Effector memory CD8-positive, alpha-beta T cell (primary cell): ENCODE measurements around the gene TRAF3.
A peak's percentile ranks its signal among the peaks of the same experiment; 100 is the strongest.

ENCODE experiments used
- ATAC-seq: fragments of 150-1000 bp; cut with Tn5 transposase; replicated peaks from 2 replicates; pipeline ENCODE4 v1.10.0; 2021; ENCODE audit warnings: mild to moderate bottlenecking, moderate library complexity
- DNase-seq, 3 experiments: peaks; one replicate each; pipeline ENCODE4 v3.0.0; 2021
- H3K27ac Mint-ChIP-seq, 2 donors: one replicate each; pipeline ENCODE4 v1.8.0; 2022; ENCODE audit warnings: mild to moderate bottlenecking in 2 of 2, mixed read lengths in 2 of 2, moderate library complexity in 2 of 2
- H3K27me3 Mint-ChIP-seq, 2 donors: one replicate each; pipeline ENCODE4 v1.8.0; 2022; ENCODE audit warnings: mixed read lengths in 2 of 2
- H3K36me3 Mint-ChIP-seq: one replicate; pipeline ENCODE4 v1.8.0; 2022; ENCODE audit warnings: mild to moderate bottlenecking, moderate library complexity, mixed read lengths; ENCODE audit not compliant: insufficient read depth
- H3K4me1 Mint-ChIP-seq, 2 donors: one replicate each; pipeline ENCODE4 v1.8.0; 2022; ENCODE audit warnings: low read depth in 2 of 2, mixed read lengths in 2 of 2
- H3K4me3 Mint-ChIP-seq, 2 donors: one replicate each; pipeline ENCODE4 v1.8.0; 2022; ENCODE audit warnings: mild to moderate bottlenecking in 2 of 2, mixed read lengths in 2 of 2, moderate library complexity in 2 of 2
- H3K9me3 Mint-ChIP-seq, 2 donors: one replicate each; pipeline ENCODE4 v1.8.0; 2022; ENCODE audit warnings: mixed read lengths in 2 of 2

The TRAF3 gene

GRCh38 chr14:102949062-102949800 lies 172.0 kb downstream of the TRAF3 start:
- H3K27ac Mint-ChIP-seq = no peak overlapping the region
- H3K4me3 Mint-ChIP-seq = peak overlapping the region in 1 of 2 donors; percentile 19
- ATAC-seq (peak; percentile 73), DNase-seq (no peak)
- peaks cover 3% of the 10 kb centered on the region for H3K36me3 Mint-ChIP-seq
- H3K4me1 Mint-ChIP-seq = peaks cover 9 to 11% of the 10 kb centered on the region in 2 donors
- peaks cover 15 to 22% of the 10 kb centered on the region in 2 donors for H3K27me3 Mint-ChIP-seq
- no peaks in the 10 kb centered on the region for H3K9me3 Mint-ChIP-seq

- Mint-ChIP-seq H3K36me3 (peaks cover 6% of the 10 kb centered on the region), H3K9me3 (no peaks in the 10 kb centered on the region), H3K27me3 (peaks cover 15 to 23% of the 10 kb centered on the region in 2 donors), H3K27ac (no peak overlapping the region), H3K4me3 (no peak overlapping the region), H3K4me1 (peaks cover 9 to 11% of the 10 kb centered on the region in 2 donors)
- ATAC-seq (no peak), DNase-seq (no peak)
Observed at GRCh38 chr14:102949801-102950451, 172.7 kb downstream of the TRAF3 start.

GRCh38 chr14:102951034-102951433 lies 173.8 kb downstream of the TRAF3 start:
- no peak overlapping the region for H3K4me3 Mint-ChIP-seq

GRCh38 chr14:102951799-102952198 lies 174.6 kb downstream of the TRAF3 start:
- H3K27ac Mint-ChIP-seq = no peak overlapping the region
- no peaks in the 10 kb centered on the region for H3K9me3 Mint-ChIP-seq
- no peak for ATAC-seq
- DNase-seq = no peak
- peaks cover 9 to 11% of the 10 kb centered on the region in 2 donors for H3K4me1 Mint-ChIP-seq
- peaks cover 10% of the 10 kb centered on the region for H3K36me3 Mint-ChIP-seq
- peaks cover 8 to 22% of the 10 kb centered on the region in 2 donors for H3K27me3 Mint-ChIP-seq
- H3K4me3 Mint-ChIP-seq = no peak overlapping the region

More at GRCh38 chr14:102951034-102951433, 173.8 kb downstream of the TRAF3 start:
- DNase-seq (no peak), ATAC-seq (no peak)
- Mint-ChIP-seq H3K4me1 (peaks cover 9 to 11% of the 10 kb centered on the region in 2 donors), H3K27ac (no peak overlapping the region), H3K9me3 (no peaks in the 10 kb centered on the region), H3K27me3 (peaks cover 9 to 22% of the 10 kb centered on the region in 2 donors), H3K36me3 (peaks cover 8% of the 10 kb centered on the region)

- DNase-seq (no peak), ATAC-seq (no peak)
- H3K36me3 Mint-ChIP-seq = peaks cover 10% of the 10 kb centered on the region
- peaks cover 9% of the 10 kb centered on the region in 2 donors for H3K4me1 Mint-ChIP-seq
- H3K4me3 Mint-ChIP-seq = no peak overlapping the region
- no peaks in the 10 kb centered on the region for H3K9me3 Mint-ChIP-seq
- H3K27ac Mint-ChIP-seq = no peak overlapping the region
- peaks cover 3 to 22% of the 10 kb centered on the region in 2 donors for H3K27me3 Mint-ChIP-seq
Observed at GRCh38 chr14:102952276-102952675, 175.0 kb downstream of the TRAF3 start.

- Mint-ChIP-seq H3K36me3 (peaks cover 10% of the 10 kb centered on the region), H3K4me3 (no peak overlapping the region), H3K27ac (no peak overlapping the region), H3K27me3 (peaks cover 0 to 22% of the 10 kb centered on the region in 2 donors), H3K9me3 (no peaks in the 10 kb centered on the region), H3K4me1 (peaks cover 9% of the 10 kb centered on the region in 2 donors)
- DNase-seq (no peak), ATAC-seq (no peak)
Observed at GRCh38 chr14:102953100-102953499, 175.9 kb downstream of the TRAF3 start.

GRCh38 chr14:102954081-102954789 lies 177.0 kb downstream of the TRAF3 start:
- no peak overlapping the region for H3K27ac Mint-ChIP-seq
- peaks cover 3 to 4% of the 10 kb centered on the region in 2 donors for H3K4me1 Mint-ChIP-seq
- no peak for DNase-seq
- ATAC-seq = no peak
- H3K9me3 Mint-ChIP-seq = no peaks in the 10 kb centered on the region
- peaks cover 10% of the 10 kb centered on the region for H3K36me3 Mint-ChIP-seq
- no peak overlapping the region for H3K4me3 Mint-ChIP-seq
- peaks cover 0 to 22% of the 10 kb centered on the region in 2 donors for H3K27me3 Mint-ChIP-seq

GRCh38 chr14:102955636-102956408 lies 178.6 kb downstream of the TRAF3 start:
- peaks cover 14% of the 10 kb centered on the region for H3K36me3 Mint-ChIP-seq
- H3K4me1 Mint-ChIP-seq = no peaks in the 10 kb centered on the region
- H3K27ac Mint-ChIP-seq = no peak overlapping the region
- peaks cover 0 to 22% of the 10 kb centered on the region in 2 donors for H3K27me3 Mint-ChIP-seq
- DNase-seq = no peak
- no peaks in the 10 kb centered on the region for H3K9me3 Mint-ChIP-seq
- no peak for ATAC-seq
- no peak overlapping the region for H3K4me3 Mint-ChIP-seq

- H3K4me1 Mint-ChIP-seq = no peaks in the 10 kb centered on the region
- H3K4me3 Mint-ChIP-seq = no peak overlapping the region
- no peak overlapping the region for H3K27ac Mint-ChIP-seq
- DNase-seq (no peak), ATAC-seq (no peak)
- no peaks in the 10 kb centered on the region for H3K9me3 Mint-ChIP-seq
- peaks cover 0 to 22% of the 10 kb centered on the region in 2 donors for H3K27me3 Mint-ChIP-seq
- H3K36me3 Mint-ChIP-seq = peaks cover 14% of the 10 kb centered on the region
Observed at GRCh38 chr14:102957222-102957621, 180.0 kb downstream of the TRAF3 start.

- no peaks in the 10 kb centered on the region for H3K9me3 Mint-ChIP-seq
- H3K4me3 Mint-ChIP-seq = no peak overlapping the region
- DNase-seq (no peak), ATAC-seq (no peak)
- peaks cover 11% of the 10 kb centered on the region for H3K36me3 Mint-ChIP-seq
- peaks cover 0 to 9% of the 10 kb centered on the region in 2 donors for H3K27me3 Mint-ChIP-seq
- H3K27ac Mint-ChIP-seq = no peak overlapping the region
- H3K4me1 Mint-ChIP-seq = no peaks in the 10 kb centered on the region
Observed at GRCh38 chr14:102958461-102958860, 181.2 kb downstream of the TRAF3 start.
